ENCODE results near the gene UNG.

DNA sequence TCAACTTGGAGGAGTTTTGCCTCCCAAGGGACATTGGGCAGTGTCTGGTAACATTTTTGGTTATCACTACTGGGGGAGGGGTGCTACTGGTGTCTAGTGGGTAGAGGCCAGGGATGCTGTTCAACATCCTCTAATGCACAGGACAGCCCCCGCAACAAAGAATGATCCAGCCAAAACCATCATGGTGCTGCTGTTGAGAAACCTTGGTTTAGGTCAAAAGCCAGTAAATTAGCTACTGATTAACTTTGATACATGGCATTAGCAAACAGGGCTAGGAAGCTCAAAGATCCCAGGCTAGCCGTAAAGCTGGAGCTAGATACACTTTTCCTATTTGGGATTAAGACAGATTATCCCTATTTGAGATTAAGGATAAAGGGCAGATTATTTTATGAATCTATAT lies 13.0 kb upstream of the UNG start:
- TF ChIP-seq, protein P1, sequence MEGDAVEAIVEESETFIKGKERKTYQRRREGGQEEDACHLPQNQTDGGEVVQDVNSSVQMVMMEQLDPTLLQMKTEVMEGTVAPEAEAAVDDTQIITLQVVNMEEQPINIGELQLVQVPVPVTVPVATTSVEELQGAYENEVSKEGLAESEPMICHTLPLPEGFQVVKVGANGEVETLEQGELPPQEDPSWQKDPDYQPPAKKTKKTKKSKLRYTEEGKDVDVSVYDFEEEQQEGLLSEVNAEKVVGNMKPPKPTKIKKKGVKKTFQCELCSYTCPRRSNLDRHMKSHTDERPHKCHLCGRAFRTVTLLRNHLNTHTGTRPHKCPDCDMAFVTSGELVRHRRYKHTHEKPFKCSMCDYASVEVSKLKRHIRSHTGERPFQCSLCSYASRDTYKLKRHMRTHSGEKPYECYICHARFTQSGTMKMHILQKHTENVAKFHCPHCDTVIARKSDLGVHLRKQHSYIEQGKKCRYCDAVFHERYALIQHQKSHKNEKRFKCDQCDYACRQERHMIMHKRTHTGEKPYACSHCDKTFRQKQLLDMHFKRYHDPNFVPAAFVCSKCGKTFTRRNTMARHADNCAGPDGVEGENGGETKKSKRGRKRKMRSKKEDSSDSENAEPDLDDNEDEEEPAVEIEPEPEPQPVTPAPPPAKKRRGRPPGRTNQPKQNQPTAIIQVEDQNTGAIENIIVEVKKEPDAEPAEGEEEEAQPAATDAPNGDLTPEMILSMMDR (IDR thresholded peaks at IDR 0.05): no peak
- TF ChIP-seq POLR2A (IDR thresholded peaks at IDR 0.05) (no peak), EP300 (IDR thresholded peaks at IDR 0.05; ENCODE audit: low read depth) (no peak), POLR2AphosphoS5 (IDR thresholded peaks at IDR 0.05) (no peak)
